ENCODE measurements around the gene FHOD3. TPM values are rescaled to one million over a fixed set of nuclear protein-coding genes. Genes with fewer than 3 reads are reported as not detected.
"Not testable (repeated sequence)": the region's sequence is repeated elsewhere in the genome, so short reads cannot be mapped to it uniquely, and the experiment has no call there.

FHOD3 gene
- total RNA-seq, 1 donor from 2014 or later, result 32.0 TPM

GRCh38 chr18:36808681-36809080 lies 511.2 kb downstream of the FHOD3 start:
- DNase-seq, result no peak

- DNase-seq, result peak; percentile 48
Observed at GRCh38 chr18:36809590-36810381, 512.3 kb downstream of the FHOD3 start.

GRCh38 chr18:36811430-36811829 lies 513.9 kb downstream of the FHOD3 start:
- no peak for DNase-seq

GRCh38 chr18:36811955-36812354 lies 514.4 kb downstream of the FHOD3 start:
- DNase-seq, result no peak

- DNase-seq, result no peak
Observed at GRCh38 chr18:36812678-36813077, 515.2 kb downstream of the FHOD3 start.

GRCh38 chr18:36813101-36813775 lies 515.7 kb downstream of the FHOD3 start:
- DNase-seq, result no peak

- DNase-seq, result no peak
Observed at GRCh38 chr18:36813824-36814223, 516.3 kb downstream of the FHOD3 start.

GRCh38 chr18:36814994-36815393 lies 517.5 kb downstream of the FHOD3 start:
- DNase-seq, result no peak

GRCh38 chr18:36816096-36816495 lies 518.6 kb downstream of the FHOD3 start:
- DNase-seq, result not testable (repeated sequence)

GRCh38 chr18:36817039-36817438 lies 519.5 kb downstream of the FHOD3 start:
- no peak for DNase-seq

- no peak for DNase-seq
Observed at GRCh38 chr18:36818652-36819051, 521.1 kb downstream of the FHOD3 start.

GRCh38 chr18:36819621-36820020 lies 522.1 kb downstream of the FHOD3 start:
- no peak for DNase-seq

GRCh38 chr18:36821681-36822080 lies 524.2 kb downstream of the FHOD3 start:
- no peak for DNase-seq

- no peak for DNase-seq
Observed at GRCh38 chr18:36825526-36825925, 528.0 kb downstream of the FHOD3 start.

GRCh38 chr18:36826556-36826955 lies 529.0 kb downstream of the FHOD3 start:
- no peak for DNase-seq

GRCh38 chr18:36828157-36828629 lies 530.7 kb downstream of the FHOD3 start:
- peak; percentile 34 for DNase-seq

GRCh38 chr18:36828630-36829361 lies 531.3 kb downstream of the FHOD3 start, which contains the start of the genes KIAA1328 and TPGS2:
TSS of gene KIAA1328 (plus strand) at chr18:36829127. CDS start at chr18:36829139, 12 bp downstream.
TSS of gene TPGS2 (minus strand) at chr18:36829002. CDS start at chr18:36828767, 235 bp downstream.
- peak; percentile 71 for DNase-seq

Other genes with a start within 250 kb of the FHOD3 start
- gene RPRD1A, start 230.2 kb upstream of the FHOD3 start, total RNA-seq, result 47.7 TPM
- 102 TPM for gene SLC39A6, start 168.4 kb upstream of the FHOD3 start, total RNA-seq
- gene ELP2, start 167.8 kb upstream of the FHOD3 start, total RNA-seq, result 179 TPM
- gene MOCOS, start 110.2 kb upstream of the FHOD3 start, total RNA-seq, result 1.6 TPM